ENCODE data around the gene AMOTL1.

- TF ChIP-seq, protein P1, sequence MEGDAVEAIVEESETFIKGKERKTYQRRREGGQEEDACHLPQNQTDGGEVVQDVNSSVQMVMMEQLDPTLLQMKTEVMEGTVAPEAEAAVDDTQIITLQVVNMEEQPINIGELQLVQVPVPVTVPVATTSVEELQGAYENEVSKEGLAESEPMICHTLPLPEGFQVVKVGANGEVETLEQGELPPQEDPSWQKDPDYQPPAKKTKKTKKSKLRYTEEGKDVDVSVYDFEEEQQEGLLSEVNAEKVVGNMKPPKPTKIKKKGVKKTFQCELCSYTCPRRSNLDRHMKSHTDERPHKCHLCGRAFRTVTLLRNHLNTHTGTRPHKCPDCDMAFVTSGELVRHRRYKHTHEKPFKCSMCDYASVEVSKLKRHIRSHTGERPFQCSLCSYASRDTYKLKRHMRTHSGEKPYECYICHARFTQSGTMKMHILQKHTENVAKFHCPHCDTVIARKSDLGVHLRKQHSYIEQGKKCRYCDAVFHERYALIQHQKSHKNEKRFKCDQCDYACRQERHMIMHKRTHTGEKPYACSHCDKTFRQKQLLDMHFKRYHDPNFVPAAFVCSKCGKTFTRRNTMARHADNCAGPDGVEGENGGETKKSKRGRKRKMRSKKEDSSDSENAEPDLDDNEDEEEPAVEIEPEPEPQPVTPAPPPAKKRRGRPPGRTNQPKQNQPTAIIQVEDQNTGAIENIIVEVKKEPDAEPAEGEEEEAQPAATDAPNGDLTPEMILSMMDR (IDR thresholded peaks at IDR 0.05), result no peak
- no peak for TF ChIP-seq ZFX (IDR thresholded peaks at IDR 0.05; ENCODE audit: borderline replicate concordance)
These were observed 46.4 kb upstream of the AMOTL1 start for GRCh38 chr11:94721565-94722292.
